HEK293T (cell line): ENCODE measurements around the gene IL1RL2.

Source experiments
- CTCF ChIA-PET: fragments of 350-600 bp; formaldehyde crosslinking; extraction: SDS; loops from one replicate; lab custom pipeline; 2021; ENCODE audit warnings: antibody characterized with exemption, inconsistent platforms; lab: Yijun Ruan, JAX
- POLR2A ChIA-PET: fragments of 350-600 bp; formaldehyde crosslinking; extraction: SDS; loops from one replicate; lab custom pipeline; 2020; ENCODE audit warnings: antibody characterized with exemption, inconsistent platforms; lab: Yijun Ruan, JAX
- DNase-seq: peaks from one replicate; pipeline ENCODE4 v3.0.0; 2012; ENCODE audit warnings: mixed read lengths; ENCODE audit errors: extremely low spot score
- ARNT ChIP-seq: fragments of 450-650 bp; IDR thresholded peaks from 2 replicates; pipeline ENCODE4 v1.6.1; 2017; ENCODE audit warnings: mild to moderate bottlenecking
- BHLHE40 ChIP-seq: fragments of 450-650 bp; IDR thresholded peaks from 2 replicates; pipeline ENCODE4 v1.6.1; 2016; ENCODE audit warnings: mild to moderate bottlenecking, moderate library complexity, borderline replicate concordance
- CTBP1 ChIP-seq: fragments of 450-650 bp; IDR thresholded peaks from 2 replicates; pipeline ENCODE4 v1.6.1; 2016; ENCODE audit warnings: borderline replicate concordance
- ELF4 ChIP-seq: fragments of 450-650 bp; IDR thresholded peaks from 2 replicates; pipeline ENCODE4 v1.6.1; 2017; ENCODE audit warnings: antibody characterized with exemption
- FOXA1 ChIP-seq: fragments of 450-650 bp; IDR thresholded peaks from 2 replicates; pipeline ENCODE4 v1.6.1; 2016; ENCODE audit warnings: mild to moderate bottlenecking
- FOXK2 ChIP-seq: fragments of 450-650 bp; IDR thresholded peaks from 2 replicates; pipeline ENCODE4 v1.6.1; 2016; ENCODE audit warnings: mild to moderate bottlenecking
- FOXM1 ChIP-seq: fragments of 450-650 bp; IDR thresholded peaks from 2 replicates; pipeline ENCODE4 v1.6.1; 2017; ENCODE audit warnings: mild to moderate bottlenecking, borderline replicate concordance
- HDGF ChIP-seq: fragments of 450-650 bp; IDR thresholded peaks from 2 replicates; pipeline ENCODE4 v1.6.1; 2017; ENCODE audit warnings: antibody characterized with exemption, borderline replicate concordance
- L3MBTL2 ChIP-seq: fragments of 450-650 bp; conservative IDR thresholded peaks from 2 replicates; pipeline ENCODE4 v1.6.1; 2016; ENCODE audit warnings: mild to moderate bottlenecking
- LEF1 ChIP-seq: fragments of 450-650 bp; IDR thresholded peaks from 2 replicates; pipeline ENCODE4 v1.6.1; 2017; ENCODE audit warnings: mild to moderate bottlenecking, borderline replicate concordance
- NFRKB ChIP-seq: fragments of 450-650 bp; IDR thresholded peaks from 2 replicates; pipeline ENCODE4 v1.6.1; 2016; ENCODE audit warnings: mild to moderate bottlenecking, moderate library complexity
- PKNOX1 ChIP-seq: fragments of 450-650 bp; IDR thresholded peaks from 2 replicates; pipeline ENCODE4 v1.6.1; 2016
- SP1 ChIP-seq: fragments of 450-650 bp; IDR thresholded peaks from 2 replicates; pipeline ENCODE4 v1.6.1; 2017
- SUZ12 ChIP-seq: fragments of 450-650 bp; IDR thresholded peaks from 2 replicates; pipeline ENCODE4 v1.6.1; 2016; ENCODE audit warnings: mild to moderate bottlenecking
- TARDBP ChIP-seq: fragments of 450-650 bp; IDR thresholded peaks from 2 replicates; pipeline ENCODE4 v1.6.1; 2016
- ZNF384 ChIP-seq: fragments of 450-650 bp; IDR thresholded peaks from 2 replicates; pipeline ENCODE4 v1.6.1; 2016

The IL1RL2 gene

GRCh38 chr2:102239344-102239743 lies 52.5 kb downstream of the IL1RL2 start:
- CTCF ChIA-PET = interaction anchor here (1.0 to 2.4 kb wide), 5 partner anchors 54 to 356 kb away, joined by 3 to 31 read pairs (median 7); no protein-coding TSS in a partner anchor
- TF ChIP-seq TARDBP = no peak
- no peak for TF ChIP-seq ARNT
- TF ChIP-seq ELF4 = no peak
- TF ChIP-seq ZNF384 = no peak
- no peak for TF ChIP-seq BHLHE40
- no peak for TF ChIP-seq PKNOX1
- TF ChIP-seq FOXM1 = no peak
- TF ChIP-seq SUZ12 = no peak
- TF ChIP-seq NFRKB = no peak
- no peak for TF ChIP-seq CTBP1
- no peak for TF ChIP-seq FOXA1
- TF ChIP-seq FOXK2 = no peak
- TF ChIP-seq SP1 = no peak
- TF ChIP-seq L3MBTL2 = no peak
- DNase-seq = no peak
- POLR2A ChIA-PET = no interaction called here

- TF ChIP-seq PKNOX1 (peak; percentile 51), FOXK2 (no peak)
- ChIA-PET POLR2A (interaction anchor here (1.2 kb wide), 1 partner anchor 221 kb away, joined by 4 read pairs; no protein-coding TSS in a partner anchor), CTCF (interaction anchor here (0.6 to 2.4 kb wide), 35 partner anchors 10 to 357 kb away, joined by 3 to 31 read pairs (median 4); partner anchors contain the start of genes IL1R1 and SLC9A4)
- peak; percentile 83 for DNase-seq
Observed at GRCh38 chr2:102240640-102241370, 54.0 kb downstream of the IL1RL2 start.

- DNase-seq = no peak
- TF ChIP-seq LEF1 (no peak), SP1 (no peak), FOXM1 (no peak), ELF4 (no peak), ARNT (no peak), ZNF384 (no peak), NFRKB (no peak), PKNOX1 (no peak), FOXK2 (no peak), SUZ12 (no peak), FOXA1 (no peak), CTBP1 (no peak)
- CTCF ChIA-PET = interaction anchor here (1.5 to 1.7 kb wide), 3 partner anchors 99 to 358 kb away, joined by 5 to 7 read pairs (median 7); partner anchors contain the start of gene IL1R1
- POLR2A ChIA-PET = no interaction called here
Observed at GRCh38 chr2:102241616-102242305, 54.9 kb downstream of the IL1RL2 start.

- ChIA-PET CTCF (interaction anchor here (1.1 kb wide), 2 partner anchors 15 to 225 kb away, joined by 3 read pairs; no protein-coding TSS in a partner anchor), POLR2A (no interaction called here)
- no peak for DNase-seq
- TF ChIP-seq SP1 = no peak
- TF ChIP-seq HDGF = no peak
- TF ChIP-seq BHLHE40 = no peak
- TF ChIP-seq NFRKB = no peak
- no peak for TF ChIP-seq TARDBP
- TF ChIP-seq FOXK2 = no peak
- TF ChIP-seq ARNT = no peak
Observed at GRCh38 chr2:102245266-102246151, 58.7 kb downstream of the IL1RL2 start.

- TF ChIP-seq FOXK2 = no peak
- TF ChIP-seq FOXA1 = no peak
- TF ChIP-seq SP1 = no peak
- no peak for TF ChIP-seq ZNF384
- no peak for TF ChIP-seq FOXM1
- no peak for TF ChIP-seq HDGF
- TF ChIP-seq PKNOX1 = no peak
- no peak for TF ChIP-seq BHLHE40
- no peak for TF ChIP-seq ELF4
- no peak for TF ChIP-seq SUZ12
- TF ChIP-seq ARNT = no peak
- no peak for DNase-seq
- ChIA-PET POLR2A (no interaction called here), CTCF (interaction anchor here (0.6 kb wide), 1 partner anchor 191 kb away, joined by 3 read pairs; no protein-coding TSS in a partner anchor)
Observed at GRCh38 chr2:102250278-102250821, 63.5 kb downstream of the IL1RL2 start.
